ENCODE data around the gene LYPLAL1. TPM values are rescaled to one million over a fixed set of nuclear protein-coding genes. Genes with fewer than 3 reads are reported as not detected.

The LYPLAL1 gene
- total RNA-seq, 1 donor from 2014 or later = 35.4 TPM

GRCh38 chr1:219185486-219186117 lies 11.9 kb downstream of the LYPLAL1 start:
- TF ChIP-seq CTCF (IDR thresholded peaks at IDR 0.05) (no peak), EZH2 (IDR thresholded peaks at IDR 0.05) (no peak), EZH2phosphoT487 (IDR thresholded peaks at IDR 0.05) (no peak)
- Histone ChIP-seq H2AFZ (replicated peaks) (no peak overlapping the region), H3F3A (ENCODE audit: low read depth) (no peaks in the 10 kb centered on the region), H3K27ac (no peak overlapping the region), H3K36me3 (no peaks in the 10 kb centered on the region), H3K27me3 (no peaks in the 10 kb centered on the region), H3K4me2 (no peak overlapping the region), H3K9me3 (ENCODE audit: low read depth) (no peaks in the 10 kb centered on the region), H4K20me1 (ENCODE audit: low read depth) (no peaks in the 10 kb centered on the region), H3K79me2 (ENCODE audit: low read depth) (peaks cover 16% of the 10 kb centered on the region), H3K9ac (no peak overlapping the region), H3K4me3 (no peak overlapping the region), H3K4me1 (no peaks in the 10 kb centered on the region)
- H3K4me1 Mint-ChIP-seq = peaks cover 3% of the 10 kb centered on the region
- peaks cover 2% of the 10 kb centered on the region for H3K9me3 Mint-ChIP-seq
- no peak for DNase-seq (ENCODE audit: low spot score)
- H3K27me3 Mint-ChIP-seq (ENCODE audit: insufficient read depth, low read depth) = no peaks in the 10 kb centered on the region
- H3K36me3 Mint-ChIP-seq = peaks cover 31% of the 10 kb centered on the region
- no peak overlapping the region for H3K4me3 Mint-ChIP-seq
- H3K27ac Mint-ChIP-seq = no peak overlapping the region

- Mint-ChIP-seq H3K27ac (no peak overlapping the region), H3K4me3 (no peak overlapping the region), H3K27me3 (ENCODE audit: insufficient read depth, low read depth) (no peaks in the 10 kb centered on the region), H3K9me3 (peaks cover 2% of the 10 kb centered on the region), H3K36me3 (peaks cover 26% of the 10 kb centered on the region), H3K4me1 (peaks cover 3% of the 10 kb centered on the region)
- Histone ChIP-seq H3K4me1 (no peaks in the 10 kb centered on the region), H2AFZ (replicated peaks) (no peak overlapping the region), H3K79me2 (ENCODE audit: low read depth) (peaks cover 15% of the 10 kb centered on the region), H3K4me2 (no peak overlapping the region), H3K9ac (no peak overlapping the region), H3K9me3 (ENCODE audit: low read depth) (no peaks in the 10 kb centered on the region), H3F3A (ENCODE audit: low read depth) (no peaks in the 10 kb centered on the region), H3K27ac (no peak overlapping the region), H3K36me3 (no peaks in the 10 kb centered on the region), H3K27me3 (no peaks in the 10 kb centered on the region), H3K4me3 (no peak overlapping the region), H4K20me1 (ENCODE audit: low read depth) (no peaks in the 10 kb centered on the region)
- DNase-seq (ENCODE audit: low spot score) = no peak
- TF ChIP-seq EZH2 (IDR thresholded peaks at IDR 0.05) = no peak
- TF ChIP-seq EZH2phosphoT487 (IDR thresholded peaks at IDR 0.05) = no peak
- TF ChIP-seq CTCF (IDR thresholded peaks at IDR 0.05) = no peak
Observed at GRCh38 chr1:219188331-219188803, 14.7 kb downstream of the LYPLAL1 start.

- no peak for DNase-seq (ENCODE audit: low spot score)
- Histone ChIP-seq H3K36me3 (no peaks in the 10 kb centered on the region), H3K4me2 (no peak overlapping the region), H3K27ac (no peak overlapping the region), H3F3A (ENCODE audit: low read depth) (no peaks in the 10 kb centered on the region), H3K4me1 (no peaks in the 10 kb centered on the region), H3K27me3 (no peaks in the 10 kb centered on the region), H3K4me3 (no peak overlapping the region), H3K9me3 (ENCODE audit: low read depth) (no peaks in the 10 kb centered on the region), H3K79me2 (ENCODE audit: low read depth) (peaks cover 10% of the 10 kb centered on the region), H3K9ac (no peak overlapping the region), H4K20me1 (ENCODE audit: low read depth) (no peaks in the 10 kb centered on the region), H2AFZ (replicated peaks) (no peak overlapping the region)
- Mint-ChIP-seq H3K4me1 (peaks cover 3% of the 10 kb centered on the region), H3K36me3 (peaks cover 22% of the 10 kb centered on the region), H3K27ac (no peak overlapping the region), H3K27me3 (ENCODE audit: insufficient read depth, low read depth) (no peaks in the 10 kb centered on the region), H3K9me3 (no peaks in the 10 kb centered on the region), H3K4me3 (no peak overlapping the region)
- TF ChIP-seq CTCF (IDR thresholded peaks at IDR 0.05) (no peak), EZH2phosphoT487 (IDR thresholded peaks at IDR 0.05) (no peak), EZH2 (IDR thresholded peaks at IDR 0.05) (no peak)
Observed at GRCh38 chr1:219189021-219189824, 15.5 kb downstream of the LYPLAL1 start.

Data from neural progenitor cell (in vitro differentiated cells).